A549 (cell line): ENCODE measurements around the gene INPP4B.

ENCODE experiments used
- CHD2 ChIP-seq: fragments of 150-350 bp; IDR thresholded peaks from 2 replicates; pipeline ENCODE4 v1.6.1; 2014; ENCODE audit warnings: low read length; ENCODE audit not compliant: partially characterized antibody
- CTCF ChIP-seq: fragments of >200 bp; sonication (Bioruptor Twin); formaldehyde crosslinking; IDR thresholded peaks from 3 replicates; pipeline ENCODE4 v1.5.1; 2016
- ELK1 ChIP-seq: fragments of 150-350 bp; IDR thresholded peaks from 2 replicates; pipeline ENCODE4 v1.6.1; 2014; ENCODE audit warnings: low read depth, mild to moderate bottlenecking, low read length
- HDAC2 ChIP-seq: fragments of 200-600 bp; sonication (generic); IDR thresholded peaks from 2 replicates; pipeline ENCODE4 v1.6.1; 2016
- JUNB ChIP-seq: fragments of >200 bp; sonication (Bioruptor Twin); formaldehyde crosslinking; IDR thresholded peaks from 2 replicates; pipeline ENCODE4 v1.6.1; 2016
- MAFK ChIP-seq: fragments of 450-650 bp; IDR thresholded peaks from 2 replicates; pipeline ENCODE4 v1.6.1; 2014; ENCODE audit not compliant: partially characterized antibody
- MYC ChIP-seq: IDR thresholded peaks from 2 replicates; pipeline ENCODE4 v1.6.1; 2012; ENCODE audit warnings: mild to moderate bottlenecking, inconsistent platforms, low read length, improper control_type of control experiment, borderline replicate concordance
- PHF8 ChIP-seq: fragments of 200-600 bp; sonication (generic); IDR thresholded peaks from 2 replicates; pipeline ENCODE4 v1.6.1; 2016; ENCODE audit warnings: low read depth, mild to moderate bottlenecking, antibody characterized with exemption, moderate library complexity, borderline replicate concordance
- POLR2A ChIP-seq: IDR thresholded peaks from 2 replicates; pipeline ENCODE4 v1.6.1; 2012; ENCODE audit warnings: mild to moderate bottlenecking, low read length
- RAD21 ChIP-seq, 2 experiments: fragments of >200 bp in 1 of 2; sonication (Bioruptor Twin) in 1 of 2; formaldehyde crosslinking in 1 of 2; IDR thresholded peaks in 1 of 2; conservative IDR thresholded peaks in 1 of 2; 2 replicates in 1 of 2; 3 replicates in 1 of 2; pipeline ENCODE4 v1.6.1; 2012 to 2018; ENCODE audit warnings: inconsistent platforms in 1 of 2
- RFX5 ChIP-seq: fragments of 450-650 bp; IDR thresholded peaks from 2 replicates; pipeline ENCODE4 v1.7.1; 2014; ENCODE audit warnings: antibody characterized with exemption, mild to moderate bottlenecking, moderate library complexity
- TP53 ChIP-seq: fragments of 250-450 bp; sonication (Bioruptor Pico); IDR thresholded peaks from 2 replicates; pipeline ENCODE4 v1.5.0; 2021; ENCODE audit warnings: mild to moderate bottlenecking, moderate library complexity
- USF2 ChIP-seq: fragments of 450-650 bp; IDR thresholded peaks from 2 replicates; pipeline ENCODE4 v1.6.1; 2014; ENCODE audit warnings: antibody characterized with exemption

GRCh38 chr4:142100941-142101340, 745.2 kb downstream of the INPP4B start:
- TF ChIP-seq USF2 (no peak), CTCF (no peak), PHF8 (no peak), HDAC2 (no peak), ELK1 (no peak), RFX5 (no peak), MYC (no peak), MAFK (no peak), RAD21 (conservative IDR thresholded peaks at IDR 0.05 in 1 of 2, IDR thresholded peaks at IDR 0.05 in 1 of 2) (no peak), TP53 (CRISPR knock-in tag) (no peak), POLR2A (no peak), CHD2 (no peak), JUNB (no peak)
